GM21423 (cell line): ENCODE measurements around the gene VEGFB.

Experiments
- ATAC-seq: cut with Tn5 transposase; IDR thresholded peaks from one replicate; pipeline ENCODE4 v1.9.1; 2021; ENCODE audit warnings: mild to moderate bottlenecking, moderate library complexity; ENCODE audit not compliant: unreplicated experiment

The VEGFB gene

GRCh38 chr11:64276653-64277431, 42.5 kb downstream of the VEGFB start:
- ATAC-seq, result no peak

GRCh38 chr11:64278576-64279190, 44.3 kb downstream of the VEGFB start:
- ATAC-seq, result no peak

- no peak for ATAC-seq
Observed at GRCh38 chr11:64281957-64282770, 47.8 kb downstream of the VEGFB start.

- ATAC-seq, result no peak
Observed at GRCh38 chr11:64283092-64283491, 48.7 kb downstream of the VEGFB start.

- ATAC-seq, result peak; percentile 68
Observed at GRCh38 chr11:64284048-64284961, 49.9 kb downstream of the VEGFB start, which contains the start of gene BAD. Gene BAD, minus strand, starts transcription at chr11:64284665. Its CDS starts 297 bp downstream, at chr11:64284368.

- ATAC-seq, result peak; percentile 56
Observed at GRCh38 chr11:64284962-64285884, 50.8 kb downstream of the VEGFB start, which contains the start of gene GPR137. Gene GPR137, plus strand, starts transcription at chr11:64285848. Its CDS starts 677 bp downstream, at chr11:64286525.

GRCh38 chr11:64285885-64286800, 51.8 kb downstream of the VEGFB start:
- ATAC-seq, result peak; percentile 0

- no peak for ATAC-seq
Observed at GRCh38 chr11:64286801-64287159, 52.4 kb downstream of the VEGFB start.

GRCh38 chr11:64287676-64288352, 53.4 kb downstream of the VEGFB start:
- ATAC-seq, result no peak

- no peak for ATAC-seq
Observed at GRCh38 chr11:64288353-64288750, 54.0 kb downstream of the VEGFB start.
